CD4-positive, alpha-beta T cell treated with Interleukin-10 for 1 hour (primary cell): ENCODE data around the gene FBXL19.

Experiments
- DNase-seq: peaks from one replicate; pipeline ENCODE4 v3.0.0-alpha.2; 2020

The FBXL19 gene

DNA sequence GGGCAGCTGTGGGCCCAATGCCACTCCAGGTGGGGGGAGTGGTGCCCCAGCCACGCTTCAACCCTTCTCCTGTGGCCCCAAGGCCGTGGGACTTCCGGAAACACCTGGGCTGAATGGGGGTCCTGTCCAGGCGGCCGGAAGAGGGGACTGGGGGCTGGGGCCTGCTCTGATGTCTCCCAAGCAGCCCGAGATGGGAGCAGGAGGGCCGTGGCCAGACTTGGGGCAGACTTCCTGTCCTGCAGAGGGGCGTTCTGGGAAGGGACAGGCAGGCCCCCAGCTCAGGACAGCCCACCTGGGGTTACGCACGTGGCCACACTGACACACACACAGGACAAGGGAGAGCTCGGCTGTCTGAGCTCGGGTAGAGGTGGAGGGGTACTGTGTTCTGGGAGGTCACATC is 66.7 kb downstream of the FBXL19 start:
- no peak for DNase-seq

- DNase-seq = no peak
These were observed 67.7 kb downstream of the FBXL19 start for GRCh38 chr16:30991052-30991451.

DNA sequence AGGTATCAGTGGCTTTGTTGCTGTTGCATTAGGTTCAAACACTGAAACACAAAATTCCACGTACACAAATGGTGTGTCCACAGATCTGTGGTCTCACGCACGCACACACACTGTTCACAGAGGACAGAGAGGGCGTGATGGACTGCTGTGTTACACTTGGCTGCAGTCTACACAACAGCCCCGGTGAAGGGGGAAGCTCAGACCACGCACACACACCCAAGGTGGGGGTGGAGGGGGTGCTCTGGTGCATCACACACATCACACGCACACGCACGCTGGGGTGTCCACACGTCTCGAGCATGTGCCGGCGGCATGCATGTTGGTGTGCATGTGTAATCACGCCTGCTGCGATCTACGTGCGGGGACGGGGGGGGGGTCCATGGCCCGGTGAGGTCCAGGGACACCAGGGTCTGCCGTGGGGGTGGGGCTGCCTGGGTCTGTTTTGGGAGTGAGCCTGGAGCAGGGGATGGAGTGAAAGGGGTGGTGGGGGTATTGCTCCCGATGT is 69.0 kb downstream of the FBXL19 start:
- DNase-seq = no peak

- DNase-seq = no peak
These were observed 69.8 kb downstream of the FBXL19 start for GRCh38 chr16:30992931-30993816.

GRCh38 chr16:30995927-30996323 is 72.6 kb downstream of the FBXL19 start:
- DNase-seq = no peak

- no peak for DNase-seq
These were observed 73.1 kb downstream of the FBXL19 start for GRCh38 chr16:30996324-30996984.

GRCh38 chr16:30996985-30997724 is 73.8 kb downstream of the FBXL19 start:
- peak; percentile 85 for DNase-seq

DNA sequence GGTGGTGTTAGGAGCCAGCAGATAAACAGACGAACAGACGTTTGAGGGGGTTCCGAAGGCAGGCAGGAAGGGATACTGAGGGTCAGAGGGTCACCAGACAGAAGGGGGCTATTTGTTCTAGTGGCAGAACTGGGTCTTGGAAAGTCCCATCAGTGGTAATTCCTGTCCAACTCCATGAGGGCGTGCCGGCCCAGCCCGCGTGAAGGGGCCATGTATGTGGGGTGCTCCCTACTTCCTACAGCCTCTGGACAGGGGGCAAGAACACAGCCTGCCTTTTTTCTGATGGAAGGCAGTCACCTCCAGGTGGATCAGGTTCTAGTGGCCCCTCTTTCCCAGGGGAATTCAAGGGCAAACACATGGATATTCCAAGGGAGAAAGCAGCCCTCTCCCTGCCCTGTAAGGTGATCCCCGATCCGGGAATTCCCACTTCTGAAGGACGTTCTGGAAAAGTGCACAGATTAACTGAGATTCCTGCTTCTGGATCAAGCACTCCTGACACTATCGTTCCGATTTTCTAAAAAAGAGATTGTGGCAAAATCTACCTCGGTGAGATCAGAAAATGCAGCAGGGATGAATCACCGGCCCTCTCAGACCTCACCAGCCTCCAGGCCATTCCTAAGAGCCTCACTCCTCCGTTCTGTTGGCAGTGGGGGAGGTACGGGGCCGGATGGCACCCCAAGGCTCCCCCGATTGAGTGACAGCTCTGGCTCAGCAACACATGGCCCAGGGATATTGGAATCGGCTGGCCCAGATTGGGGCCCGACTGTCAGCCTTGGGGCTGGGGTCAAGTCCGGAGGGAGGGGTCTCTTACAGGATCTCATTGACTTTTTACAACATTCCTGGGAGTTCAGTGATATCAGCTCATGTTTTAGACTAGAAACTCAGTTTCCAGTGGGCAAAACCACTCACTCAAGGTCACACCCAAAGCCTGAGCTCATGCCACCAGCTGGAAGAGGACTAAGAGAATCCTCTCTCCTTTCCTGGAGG is 74.6 kb downstream of the FBXL19 start:
- no peak for DNase-seq
